ENCODE results near the gene ZNF646. TPM values are rescaled to one million over a fixed set of nuclear protein-coding genes. Genes with fewer than 3 reads are reported as not detected.
A peak's percentile ranks its signal among the peaks of the same experiment; 100 is the strongest.

The ZNF646 gene
- total and polyA plus RNA-seq, 2 of the 13 experiments (the other 11 are each of a cell fraction or from before 2014, with no cell fraction given) = 3.4 to 10.9 TPM

GRCh38 chr16:31118223-31119155 is 44.3 kb downstream of the ZNF646 start (continued):
- TF ChIP-seq ZFP62 (CRISPR knock-in tag; IDR thresholded peaks at IDR 0.05) (no peak), ZSCAN22 (CRISPR knock-in tag; IDR thresholded peaks at IDR 0.05) (0 out of 2 replicates have a peak, but pooled peaks have one; percentile 15), ZNF83 (CRISPR knock-in tag; IDR thresholded peaks at IDR 0.05; ENCODE audit: borderline replicate concordance) (0 out of 2 replicates have a peak, but pooled peaks have one; percentile 9), MED1 (CRISPR knock-in tag; IDR thresholded peaks at IDR 0.05) (0 out of 2 replicates have a peak, but pooled peaks have one; percentile 2), ATF7 (IDR thresholded peaks at IDR 0.05) (peak; percentile 31; the same call in 1 of the 2 replicates), ATF7 (CRISPR knock-in tag; IDR thresholded peaks at IDR 0.05) (no peak), NFRKB (IDR thresholded peaks at IDR 0.05) (no peak), HNF1A (IDR thresholded peaks at IDR 0.05; ENCODE audit: low read depth) (no peak), HNF1A (CRISPR knock-in tag; IDR thresholded peaks at IDR 0.05; ENCODE audit: borderline replicate concordance) (no peak), PHF21A (CRISPR knock-in tag; IDR thresholded peaks at IDR 0.05) (no peak), ZC3H13 (CRISPR knock-in tag; IDR thresholded peaks at IDR 0.05) (0 out of 2 replicates have a peak, but pooled peaks have one; percentile 6), CREB1 (IDR thresholded peaks at IDR 0.05) (peak; percentile 50), CREB1 (CRISPR knock-in tag; IDR thresholded peaks at IDR 0.05) (no peak), ZSCAN25 (CRISPR knock-in tag; IDR thresholded peaks at IDR 0.05) (0 out of 2 replicates have a peak, but pooled peaks have one; percentile 14), ZNF605 (CRISPR knock-in tag; IDR thresholded peaks at IDR 0.05) (no peak), ZNF562 (CRISPR knock-in tag; IDR thresholded peaks at IDR 0.05; ENCODE audit: borderline replicate concordance) (0 out of 2 replicates have a peak, but pooled peaks have one; percentile 12), REXO4 (CRISPR knock-in tag; IDR thresholded peaks at IDR 0.05; ENCODE audit: borderline replicate concordance) (no peak), ZFP37 (CRISPR knock-in tag; IDR thresholded peaks at IDR 0.05; ENCODE audit: borderline replicate concordance) (0 out of 2 replicates have a peak, but pooled peaks have one; percentile 21), ZNF790 (CRISPR knock-in tag; IDR thresholded peaks at IDR 0.05; ENCODE audit: borderline replicate concordance) (0 out of 2 replicates have a peak, but pooled peaks have one; percentile 43), ZNF629 (CRISPR knock-in tag; conservative IDR thresholded peaks at IDR 0.05) (peak; percentile 45), ZSCAN21 (CRISPR knock-in tag; IDR thresholded peaks at IDR 0.05; ENCODE audit: borderline replicate concordance) (0 out of 2 replicates have a peak, but pooled peaks have one; percentile 7), PHF20 (CRISPR knock-in tag; IDR thresholded peaks at IDR 0.05) (no peak), KDM1A (CRISPR knock-in tag; IDR thresholded peaks at IDR 0.05) (no peak), ZFP36L1 (CRISPR knock-in tag; IDR thresholded peaks at IDR 0.05) (peak; percentile 51; the same call in 1 of the 2 replicates), TCF12 (IDR thresholded peaks at IDR 0.05) (no peak), TCF12 (CRISPR knock-in tag; IDR thresholded peaks at IDR 0.05) (0 out of 2 replicates have a peak, but pooled peaks have one; percentile 4), PAF1 (CRISPR knock-in tag; IDR thresholded peaks at IDR 0.05) (no peak), PLRG1 (conservative IDR thresholded peaks at IDR 0.05) (no peak), CENPBD1 (CRISPR knock-in tag; IDR thresholded peaks at IDR 0.05; ENCODE audit: borderline replicate concordance, low read depth) (no peak)
